Left hindlimb (tissue), 1 donor: ENCODE measurements around the gene TCAF1.
"Not testable (repeated sequence)": the region's sequence is repeated elsewhere in the genome, so short reads cannot be mapped to it uniquely, and the experiment has no call there.

ENCODE experiments used
- DNase-seq: peaks from one replicate; pipeline ENCODE4 v3.0.0-alpha.2; 2018

The TCAF1 gene

GRCh38 chr7:143901332-143901667, 676 bp downstream of the TCAF1 start:
- no peak for DNase-seq

- no peak for DNase-seq
Observed at GRCh38 chr7:143900230-143900766, 1.7 kb downstream of the TCAF1 start.

- no peak for DNase-seq
Observed at GRCh38 chr7:143898810-143899209, 3.2 kb downstream of the TCAF1 start.

- no peak for DNase-seq
Observed at GRCh38 chr7:143896667-143897066, 5.3 kb downstream of the TCAF1 start.

GRCh38 chr7:143892527-143893300, 9.3 kb downstream of the TCAF1 start:
- no peak for DNase-seq

GRCh38 chr7:143891457-143891856, 10.5 kb downstream of the TCAF1 start:
- no peak for DNase-seq

GRCh38 chr7:143890558-143890957, 11.4 kb downstream of the TCAF1 start:
- no peak for DNase-seq

GRCh38 chr7:143889068-143889467, 12.9 kb downstream of the TCAF1 start:
- no peak for DNase-seq

GRCh38 chr7:143886826-143887477, 15.0 kb downstream of the TCAF1 start:
- no peak for DNase-seq

- no peak for DNase-seq
Observed at GRCh38 chr7:143885951-143886350, 16.0 kb downstream of the TCAF1 start.

- peak; percentile 92 for DNase-seq
Observed at GRCh38 chr7:143884969-143885559, 16.9 kb downstream of the TCAF1 start.

- no peak for DNase-seq
Observed at GRCh38 chr7:143884241-143884968, 17.6 kb downstream of the TCAF1 start.

- DNase-seq = peak; percentile 91
Observed at GRCh38 chr7:143882604-143883078, 19.3 kb downstream of the TCAF1 start.

- DNase-seq = peak; percentile 86
Observed at GRCh38 chr7:143882020-143882603, 19.9 kb downstream of the TCAF1 start.

- no peak for DNase-seq
Observed at GRCh38 chr7:143878884-143879283, 23.1 kb downstream of the TCAF1 start.

GRCh38 chr7:143877098-143877497, 24.9 kb downstream of the TCAF1 start:
- peak; percentile 28 for DNase-seq

GRCh38 chr7:143876218-143876617, 25.8 kb downstream of the TCAF1 start:
- no peak for DNase-seq

GRCh38 chr7:143873242-143873641, 28.7 kb downstream of the TCAF1 start:
- DNase-seq = not testable (repeated sequence)

- not testable (repeated sequence) for DNase-seq
Observed at GRCh38 chr7:143871534-143871933, 30.4 kb downstream of the TCAF1 start.

GRCh38 chr7:143857994-143858393, 44.0 kb downstream of the TCAF1 start:
- not testable (repeated sequence) for DNase-seq

- DNase-seq = not testable (repeated sequence)
Observed at GRCh38 chr7:143855443-143855842, 46.5 kb downstream of the TCAF1 start.

- no peak for DNase-seq
Observed at GRCh38 chr7:143850682-143851081, 51.3 kb downstream of the TCAF1 start.
